K562 (cell line): ENCODE data around the gene NUP85.

Experiments used
- LCOR ChIP-seq: sonication (generic); formaldehyde crosslinking; IDR thresholded peaks from 2 replicates; pipeline ENCODE4 v1.8.0; 2022; ENCODE audit warnings: mild to moderate bottlenecking, missing genetic modification reagents
- MYC ChIP-seq, 2 experiments: fragments of 250-450 bp in 1 of 2; sonication (Bioruptor Pico) in 1 of 2; IDR thresholded peaks; 2 replicates each; pipeline versions ENCODE4 v1.5.1 to v1.6.1; 2012 to 2021; ENCODE audit warnings: low read depth in 2 of 2, borderline replicate concordance in 1 of 2, improper control_type of control experiment in 1 of 2, low read length in 1 of 2, mild to moderate bottlenecking in 1 of 2, moderate library complexity in 1 of 2
- OTX1 ChIP-seq: fragments of 450-650 bp; formaldehyde crosslinking; IDR thresholded peaks from 2 replicates; pipeline ENCODE4 v1.4.0; 2022; ENCODE audit warnings: mild to moderate bottlenecking
- PHF8 ChIP-seq: fragments of 200-600 bp; sonication (generic); IDR thresholded peaks from 2 replicates; pipeline ENCODE4 v1.6.1; 2012; ENCODE audit warnings: mixed run types, mild to moderate bottlenecking, inconsistent platforms, low read length, moderate library complexity, borderline replicate concordance
- ZNF644 ChIP-seq: fragments of 200-800 bp; sonication (Bioruptor generic); IDR thresholded peaks from 2 replicates; pipeline ENCODE4 v1.6.1; 2016; ENCODE audit warnings: low read depth, missing genetic modification characterization, missing compliant biosample characterization
- TF ChIP-seq, protein P1 (sequence below): fragments of 250-450 bp; sonication (Bioruptor Pico); IDR thresholded peaks from 2 replicates; pipeline ENCODE4 v1.8.0; 2021; ENCODE audit warnings: mild to moderate bottlenecking, moderate library complexity
- TF ChIP-seq, protein P2 (sequence below), 3 experiments: IDR thresholded peaks in 2 of 3; conservative IDR thresholded peaks in 1 of 3; 2 replicates each; pipeline ENCODE4 v1.5.1; 2011 to 2012; ENCODE audit warnings: low read length in 3 of 3, mild to moderate bottlenecking in 3 of 3, control low read depth in 2 of 3, improper control_type of control experiment in 1 of 3, inconsistent platforms in 1 of 3, low read depth in 1 of 3, mixed read lengths in 1 of 3, moderate library complexity in 1 of 3; ENCODE audit not compliant: insufficient read depth in 2 of 3
- TF ChIP-seq, protein P3 (sequence below), 2 experiments: fragments of 450-650 bp; IDR thresholded peaks; 2 replicates each; pipeline ENCODE4 v1.6.1; 2016; ENCODE audit warnings: mild to moderate bottlenecking in 2 of 2, borderline replicate concordance in 1 of 2, low read depth in 1 of 2, moderate library complexity in 1 of 2

DNA sequence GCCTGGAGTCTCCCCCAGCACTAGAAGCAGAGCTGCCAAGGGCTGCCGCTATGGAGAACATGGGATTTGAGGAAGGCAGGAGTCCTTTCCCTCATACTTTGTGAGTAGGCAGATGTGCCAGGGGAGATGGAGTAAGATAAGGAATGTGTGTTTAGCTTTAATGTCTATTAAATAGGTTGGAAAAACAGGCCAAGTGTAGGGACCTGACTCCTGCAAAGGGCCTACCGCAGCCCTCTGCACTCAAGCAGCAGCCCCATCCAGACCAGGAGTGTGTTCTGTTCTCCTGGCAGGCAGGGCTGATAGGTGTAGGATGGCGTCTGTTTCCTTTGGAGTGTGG lies 67.3 kb downstream of the NUP85 start:
- TF ChIP-seq, protein P1, sequence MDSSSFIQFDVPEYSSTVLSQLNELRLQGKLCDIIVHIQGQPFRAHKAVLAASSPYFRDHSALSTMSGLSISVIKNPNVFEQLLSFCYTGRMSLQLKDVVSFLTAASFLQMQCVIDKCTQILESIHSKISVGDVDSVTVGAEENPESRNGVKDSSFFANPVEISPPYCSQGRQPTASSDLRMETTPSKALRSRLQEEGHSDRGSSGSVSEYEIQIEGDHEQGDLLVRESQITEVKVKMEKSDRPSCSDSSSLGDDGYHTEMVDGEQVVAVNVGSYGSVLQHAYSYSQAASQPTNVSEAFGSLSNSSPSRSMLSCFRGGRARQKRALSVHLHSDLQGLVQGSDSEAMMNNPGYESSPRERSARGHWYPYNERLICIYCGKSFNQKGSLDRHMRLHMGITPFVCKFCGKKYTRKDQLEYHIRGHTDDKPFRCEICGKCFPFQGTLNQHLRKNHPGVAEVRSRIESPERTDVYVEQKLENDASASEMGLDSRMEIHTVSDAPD (CRISPR knock-in tag), result no peak
- no peak for TF ChIP-seq MYC (IDR thresholded peaks at IDR 0.05; ENCODE audit: low read depth, low read length)
- no peak for TF ChIP-seq MYC (CRISPR knock-in tag; IDR thresholded peaks at IDR 0.05; ENCODE audit: borderline replicate concordance, low read depth)
- TF ChIP-seq, protein P2, sequence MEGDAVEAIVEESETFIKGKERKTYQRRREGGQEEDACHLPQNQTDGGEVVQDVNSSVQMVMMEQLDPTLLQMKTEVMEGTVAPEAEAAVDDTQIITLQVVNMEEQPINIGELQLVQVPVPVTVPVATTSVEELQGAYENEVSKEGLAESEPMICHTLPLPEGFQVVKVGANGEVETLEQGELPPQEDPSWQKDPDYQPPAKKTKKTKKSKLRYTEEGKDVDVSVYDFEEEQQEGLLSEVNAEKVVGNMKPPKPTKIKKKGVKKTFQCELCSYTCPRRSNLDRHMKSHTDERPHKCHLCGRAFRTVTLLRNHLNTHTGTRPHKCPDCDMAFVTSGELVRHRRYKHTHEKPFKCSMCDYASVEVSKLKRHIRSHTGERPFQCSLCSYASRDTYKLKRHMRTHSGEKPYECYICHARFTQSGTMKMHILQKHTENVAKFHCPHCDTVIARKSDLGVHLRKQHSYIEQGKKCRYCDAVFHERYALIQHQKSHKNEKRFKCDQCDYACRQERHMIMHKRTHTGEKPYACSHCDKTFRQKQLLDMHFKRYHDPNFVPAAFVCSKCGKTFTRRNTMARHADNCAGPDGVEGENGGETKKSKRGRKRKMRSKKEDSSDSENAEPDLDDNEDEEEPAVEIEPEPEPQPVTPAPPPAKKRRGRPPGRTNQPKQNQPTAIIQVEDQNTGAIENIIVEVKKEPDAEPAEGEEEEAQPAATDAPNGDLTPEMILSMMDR (IDR thresholded peaks at IDR 0.05 in 2 of 3, conservative IDR thresholded peaks at IDR 0.05 in 1 of 3; ENCODE audit: insufficient read depth in 2 of 3, low read depth in 1 of 3, low read length in 3 of 3), result no peak
- no peak for TF ChIP-seq LCOR
- no peak for TF ChIP-seq ZNF644
- TF ChIP-seq, protein P3, sequence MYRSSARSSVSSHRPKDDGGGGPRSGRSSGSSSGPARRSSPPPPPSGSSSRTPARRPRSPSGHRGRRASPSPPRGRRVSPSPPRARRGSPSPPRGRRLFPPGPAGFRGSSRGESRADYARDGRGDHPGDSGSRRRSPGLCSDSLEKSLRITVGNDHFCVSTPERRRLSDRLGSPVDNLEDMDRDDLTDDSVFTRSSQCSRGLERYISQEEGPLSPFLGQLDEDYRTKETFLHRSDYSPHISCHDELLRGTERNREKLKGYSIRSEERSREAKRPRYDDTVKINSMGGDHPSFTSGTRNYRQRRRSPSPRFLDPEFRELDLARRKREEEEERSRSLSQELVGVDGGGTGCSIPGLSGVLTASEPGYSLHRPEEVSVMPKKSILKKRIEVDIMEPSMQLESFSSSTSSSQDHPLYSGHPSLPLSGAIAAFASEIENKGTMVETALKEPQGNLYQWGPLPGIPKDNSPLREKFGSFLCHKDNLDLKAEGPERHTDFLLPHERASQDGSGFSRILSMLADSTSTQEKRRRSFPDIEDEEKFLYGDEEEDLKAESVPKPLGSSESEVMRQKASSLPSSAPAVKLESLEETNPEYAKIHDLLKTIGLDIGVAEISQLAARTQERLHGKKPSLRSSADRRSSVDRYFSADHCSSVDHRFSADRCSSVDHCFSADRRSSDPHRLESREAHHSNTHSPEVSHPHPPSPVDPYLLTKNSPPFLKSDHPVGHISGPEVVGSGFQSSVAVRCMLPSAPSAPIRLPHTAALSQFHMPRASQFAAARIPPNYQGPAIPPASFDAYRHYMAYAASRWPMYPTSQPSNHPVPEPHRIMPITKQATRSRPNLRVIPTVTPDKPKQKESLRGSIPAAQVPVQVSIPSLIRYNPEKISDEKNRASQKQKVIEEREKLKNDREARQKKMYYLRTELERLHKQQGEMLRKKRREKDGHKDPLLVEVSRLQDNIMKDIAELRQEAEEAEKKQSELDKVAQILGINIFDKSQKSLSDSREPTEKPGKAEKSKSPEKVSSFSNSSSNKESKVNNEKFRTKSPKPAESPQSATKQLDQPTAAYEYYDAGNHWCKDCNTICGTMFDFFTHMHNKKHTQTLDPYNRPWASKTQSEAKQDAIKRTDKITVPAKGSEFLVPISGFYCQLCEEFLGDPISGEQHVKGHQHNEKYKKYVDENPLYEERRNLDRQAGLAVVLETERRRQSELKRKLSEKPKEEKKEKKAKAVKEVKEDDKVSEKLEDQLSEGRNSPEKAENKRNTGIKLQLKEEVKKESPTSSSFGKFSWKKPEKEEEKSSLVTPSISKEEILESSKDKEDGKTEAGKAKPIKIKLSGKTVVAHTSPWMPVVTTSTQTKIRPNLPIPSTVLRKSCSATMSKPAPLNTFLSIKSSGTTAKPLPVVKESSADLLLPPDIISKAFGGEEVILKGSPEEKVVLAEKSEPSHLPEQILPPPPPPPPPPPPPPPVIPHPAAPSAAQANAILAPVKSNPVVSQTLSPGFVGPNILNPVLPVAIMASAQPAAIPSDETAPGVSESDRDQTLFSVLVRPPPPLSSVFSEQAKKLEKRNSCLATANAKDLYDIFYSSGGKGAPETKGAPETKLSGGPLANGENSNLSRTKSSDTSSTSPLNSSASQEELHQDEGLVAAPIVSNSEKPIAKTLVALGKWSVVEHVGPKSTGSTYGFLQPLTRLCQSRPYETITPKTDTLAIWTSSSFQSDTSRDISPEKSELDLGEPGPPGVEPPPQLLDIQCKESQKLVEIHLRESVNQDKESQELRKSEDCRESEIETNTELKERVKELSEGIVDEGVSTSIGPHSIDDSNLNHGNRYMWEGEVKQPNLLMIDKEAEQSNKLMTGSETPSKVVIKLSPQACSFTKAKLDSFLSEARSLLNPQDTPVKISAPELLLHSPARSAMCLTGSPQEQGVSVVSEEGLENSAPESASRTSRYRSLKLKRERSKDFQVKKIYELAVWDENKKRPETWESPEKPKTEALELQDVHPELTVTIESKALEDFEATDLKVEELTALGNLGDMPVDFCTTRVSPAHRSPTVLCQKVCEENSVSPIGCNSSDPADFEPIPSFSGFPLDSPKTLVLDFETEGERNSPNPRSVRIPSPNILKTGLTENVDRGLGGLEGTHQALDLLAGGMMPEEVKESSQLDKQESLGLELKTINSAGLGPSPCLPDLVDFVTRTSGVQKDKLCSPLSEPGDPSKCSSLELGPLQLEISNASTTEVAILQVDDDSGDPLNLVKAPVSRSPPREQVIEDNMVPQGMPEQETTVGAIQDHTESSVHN (IDR thresholded peaks at IDR 0.05; ENCODE audit: borderline replicate concordance in 1 of 2, low read depth in 1 of 2), result no peak
- no peak for TF ChIP-seq OTX1
- no peak for TF ChIP-seq PHF8
